ENCODE data around the gene BOD1. TPM values are rescaled to one million over a fixed set of nuclear protein-coding genes. Genes with fewer than 3 reads are reported as not detected.

Gene BOD1
- total RNA-seq, 4 donors from 2014 or later, result 50.8 to 64.4 (median 54.7) TPM

DNA sequence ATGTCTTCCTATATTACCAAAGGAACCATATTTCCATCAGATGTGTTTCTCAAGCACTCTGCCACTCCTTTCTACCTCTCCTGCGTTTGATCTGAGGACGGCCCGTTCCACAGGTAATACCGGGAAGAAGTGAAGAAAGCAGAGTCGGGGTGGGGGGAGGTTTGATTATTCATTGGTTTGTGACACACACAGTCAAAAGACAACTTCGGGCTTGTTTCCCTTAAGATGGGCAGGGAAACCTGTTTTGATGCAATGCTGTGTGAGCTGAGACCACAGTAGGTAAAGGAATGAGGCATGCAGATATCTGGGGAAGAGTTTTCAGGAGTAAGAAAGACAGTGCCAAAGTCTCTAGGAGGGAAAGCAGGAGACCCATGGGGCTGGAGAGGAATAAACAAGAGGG, 54.0 kb downstream of the BOD1 start:
- ATAC-seq, result no peak
- H3K27ac ChIP-seq, result no peak overlapping the region
- WGBS, 2 donors (ENCODE audit: low coverage in 1 of 2), result 86 to 89% methylated on average over 2 to 5 of the region's 6 CpGs

More for the DNA sequence above, 54.0 kb downstream of the BOD1 start:
- Histone ChIP-seq H3K9me3 (peaks cover 0 to 24% (median 0%) of the 10 kb centered on the region in 3 donors), H3K4me3 (no peak overlapping the region), H3K4me1 (peaks cover 0 to 6% (median 0%) of the 10 kb centered on the region in 3 donors), H3K27me3 (no peaks in the 10 kb centered on the region), H3K36me3 (no peaks in the 10 kb centered on the region)
- TF ChIP-seq POLR2AphosphoS5 (IDR thresholded peaks at IDR 0.05) (no peak), POLR2A (IDR thresholded peaks at IDR 0.05) (no peak), EP300 (IDR thresholded peaks at IDR 0.05) (no peak)
- TF ChIP-seq, protein P1, sequence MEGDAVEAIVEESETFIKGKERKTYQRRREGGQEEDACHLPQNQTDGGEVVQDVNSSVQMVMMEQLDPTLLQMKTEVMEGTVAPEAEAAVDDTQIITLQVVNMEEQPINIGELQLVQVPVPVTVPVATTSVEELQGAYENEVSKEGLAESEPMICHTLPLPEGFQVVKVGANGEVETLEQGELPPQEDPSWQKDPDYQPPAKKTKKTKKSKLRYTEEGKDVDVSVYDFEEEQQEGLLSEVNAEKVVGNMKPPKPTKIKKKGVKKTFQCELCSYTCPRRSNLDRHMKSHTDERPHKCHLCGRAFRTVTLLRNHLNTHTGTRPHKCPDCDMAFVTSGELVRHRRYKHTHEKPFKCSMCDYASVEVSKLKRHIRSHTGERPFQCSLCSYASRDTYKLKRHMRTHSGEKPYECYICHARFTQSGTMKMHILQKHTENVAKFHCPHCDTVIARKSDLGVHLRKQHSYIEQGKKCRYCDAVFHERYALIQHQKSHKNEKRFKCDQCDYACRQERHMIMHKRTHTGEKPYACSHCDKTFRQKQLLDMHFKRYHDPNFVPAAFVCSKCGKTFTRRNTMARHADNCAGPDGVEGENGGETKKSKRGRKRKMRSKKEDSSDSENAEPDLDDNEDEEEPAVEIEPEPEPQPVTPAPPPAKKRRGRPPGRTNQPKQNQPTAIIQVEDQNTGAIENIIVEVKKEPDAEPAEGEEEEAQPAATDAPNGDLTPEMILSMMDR (IDR thresholded peaks at IDR 0.05), result no peak

Data from gastroesophageal sphincter (tissue), 4 donors.